ELR (cell line): ENCODE results near the gene IL1A.

Source experiments
- DNase-seq: peaks from one replicate; pipeline ENCODE4 v3.0.0-alpha.2; 2015; ENCODE audit warnings: low read depth

IL1A gene

DNA sequence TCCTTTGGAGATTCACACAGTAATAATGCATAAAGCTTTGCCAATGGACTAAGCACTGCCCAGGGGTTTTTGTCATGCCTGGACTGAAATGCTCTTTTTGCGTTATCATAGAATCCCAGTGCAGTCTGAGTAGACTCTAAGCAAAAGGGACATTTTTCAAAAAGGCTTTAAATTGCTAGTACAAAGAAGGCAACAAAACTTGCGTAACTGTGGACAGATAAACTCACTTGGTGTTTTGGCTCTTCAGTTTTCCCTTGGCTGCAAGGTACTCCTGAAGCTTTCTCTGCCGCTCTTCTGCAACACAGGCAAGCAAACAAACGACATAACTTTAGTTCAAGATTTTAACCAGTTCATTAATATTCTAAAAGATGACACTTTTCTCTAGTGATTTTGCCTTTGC is 22.0 kb downstream of the IL1A start:
- DNase-seq, result no peak

DNA sequence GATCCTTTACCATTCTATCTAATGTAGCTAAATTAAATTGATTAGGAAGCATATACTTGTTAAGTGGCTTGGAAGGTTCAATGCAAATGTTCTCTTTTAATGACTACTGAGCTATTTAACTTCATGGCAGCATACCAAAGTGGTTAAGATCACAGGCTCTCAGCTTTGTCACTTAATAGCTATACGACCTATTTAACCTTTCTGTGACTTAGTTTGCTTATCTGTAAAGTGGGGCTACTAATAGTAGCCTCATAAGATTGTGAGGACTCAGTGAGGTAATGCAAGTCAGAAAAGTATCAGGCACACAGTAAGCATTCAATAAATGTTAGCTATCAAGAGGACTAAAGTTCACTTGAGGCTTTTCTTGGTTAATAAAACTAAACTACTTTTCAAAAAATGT is 24.1 kb downstream of the IL1A start:
- no peak for DNase-seq

DNA sequence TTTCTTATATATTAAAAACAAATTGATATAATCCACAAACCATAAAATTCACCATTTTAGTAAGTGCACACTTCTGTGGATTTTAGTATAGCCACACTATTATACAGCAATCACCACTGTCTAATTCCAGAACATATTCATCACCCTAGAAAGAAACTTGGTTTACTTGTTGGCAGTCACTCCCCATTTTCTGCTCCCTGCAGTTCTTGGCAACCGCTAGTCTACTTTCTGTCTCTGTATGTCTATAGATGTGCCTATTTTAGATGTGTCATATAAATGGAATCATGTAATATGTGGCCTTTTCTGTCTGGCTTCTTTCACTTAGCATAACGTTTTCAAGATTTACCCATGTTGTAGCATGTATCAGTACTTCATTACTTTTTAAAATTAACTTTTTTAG is 25.6 kb downstream of the IL1A start:
- no peak for DNase-seq

DNA sequence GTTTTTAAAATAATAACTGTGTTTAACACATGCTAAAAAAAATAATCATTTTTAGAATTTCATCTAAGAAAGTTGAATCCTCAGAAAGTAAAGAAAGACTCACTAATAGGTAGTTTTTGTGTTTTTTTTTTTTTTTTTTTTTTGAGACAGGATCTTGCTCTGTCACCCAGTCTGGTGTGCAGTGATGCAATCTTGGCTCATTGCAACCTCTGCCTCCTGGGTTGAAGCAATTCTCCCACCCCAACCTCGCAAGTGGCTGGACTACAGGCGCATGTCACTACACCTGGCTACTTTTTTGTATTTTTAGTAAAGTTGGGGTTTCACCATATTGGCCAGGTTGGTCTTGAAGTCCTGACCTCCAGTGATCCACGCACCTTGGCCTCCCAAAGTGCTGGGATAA is 27.0 kb downstream of the IL1A start:
- DNase-seq, result no peak

DNA sequence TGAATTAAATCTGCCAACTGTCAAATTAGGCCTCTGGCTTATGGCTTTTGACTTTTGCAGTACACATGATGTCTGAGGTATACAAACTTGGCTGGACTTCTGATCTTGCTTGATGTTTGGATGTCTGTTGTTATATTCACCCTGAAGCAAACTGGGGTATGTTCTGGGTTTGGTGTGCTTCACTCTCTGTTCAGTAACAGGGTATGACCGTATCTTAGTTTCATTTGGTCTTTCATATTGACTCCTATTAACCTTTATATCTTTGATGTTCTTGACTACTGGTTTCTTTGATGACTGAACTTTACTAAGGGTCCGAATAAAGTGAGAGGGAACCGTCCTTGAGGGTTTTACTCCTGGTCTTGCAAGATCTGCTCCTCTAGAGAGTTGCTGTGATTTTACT is 28.1 kb downstream of the IL1A start:
- DNase-seq, result no peak

DNA sequence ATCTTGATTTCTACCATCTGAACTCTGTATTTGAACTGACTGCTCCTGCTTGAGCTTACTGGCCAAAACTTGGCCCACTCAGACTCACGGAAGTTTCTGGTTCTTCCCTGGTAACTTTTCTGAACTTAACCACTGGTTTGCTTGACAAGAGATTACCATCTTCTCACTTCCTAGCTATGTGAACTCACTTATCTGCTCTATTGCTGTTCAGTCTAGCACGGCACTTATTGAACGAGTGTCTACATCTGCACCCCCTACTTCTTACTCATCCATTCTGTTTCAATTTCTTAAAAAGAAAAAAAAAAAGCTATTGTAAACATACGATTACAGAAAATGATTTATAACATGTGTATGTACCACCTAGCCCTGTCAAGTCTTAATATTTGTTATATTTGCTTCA is 28.8 kb downstream of the IL1A start:
- DNase-seq, result no peak

DNA sequence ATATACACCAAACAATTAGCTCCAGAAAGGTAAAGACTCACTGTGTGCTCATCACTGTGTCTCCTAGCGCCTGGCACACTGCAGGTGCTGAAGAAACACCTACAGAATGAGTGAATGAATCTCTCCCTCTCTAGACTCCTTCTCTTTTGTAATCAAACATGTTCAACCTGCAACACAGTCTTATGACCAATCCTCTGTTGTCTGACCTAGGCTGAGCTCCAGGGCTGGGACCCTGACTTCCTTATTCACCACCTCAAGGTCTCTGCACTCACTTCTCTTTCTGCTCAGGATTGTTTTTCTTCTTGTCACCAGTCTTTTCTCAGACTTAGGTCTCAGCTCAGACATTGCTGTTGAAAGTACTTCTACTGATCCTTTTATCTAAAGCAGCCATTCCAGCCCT is 29.7 kb downstream of the IL1A start:
- no peak for DNase-seq

DNA sequence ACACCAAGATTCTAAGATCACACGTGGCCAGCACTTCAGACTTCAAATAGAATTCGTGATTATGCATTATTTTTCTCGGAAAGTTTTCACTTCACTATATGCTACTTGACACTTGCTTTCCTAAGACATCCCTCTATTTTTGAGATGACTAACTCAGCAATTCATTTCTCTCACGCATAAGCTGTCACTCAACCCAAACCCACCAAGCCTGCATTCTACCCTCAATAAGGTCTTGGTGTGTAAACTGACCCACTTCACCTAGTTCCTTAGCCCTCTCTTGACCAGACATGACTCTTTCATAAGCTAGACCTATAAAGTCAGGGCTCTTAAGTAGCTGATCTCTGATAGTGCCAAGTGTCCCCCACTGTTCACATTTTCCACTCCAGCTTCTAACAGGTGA is 31.6 kb downstream of the IL1A start:
- no peak for DNase-seq

DNA sequence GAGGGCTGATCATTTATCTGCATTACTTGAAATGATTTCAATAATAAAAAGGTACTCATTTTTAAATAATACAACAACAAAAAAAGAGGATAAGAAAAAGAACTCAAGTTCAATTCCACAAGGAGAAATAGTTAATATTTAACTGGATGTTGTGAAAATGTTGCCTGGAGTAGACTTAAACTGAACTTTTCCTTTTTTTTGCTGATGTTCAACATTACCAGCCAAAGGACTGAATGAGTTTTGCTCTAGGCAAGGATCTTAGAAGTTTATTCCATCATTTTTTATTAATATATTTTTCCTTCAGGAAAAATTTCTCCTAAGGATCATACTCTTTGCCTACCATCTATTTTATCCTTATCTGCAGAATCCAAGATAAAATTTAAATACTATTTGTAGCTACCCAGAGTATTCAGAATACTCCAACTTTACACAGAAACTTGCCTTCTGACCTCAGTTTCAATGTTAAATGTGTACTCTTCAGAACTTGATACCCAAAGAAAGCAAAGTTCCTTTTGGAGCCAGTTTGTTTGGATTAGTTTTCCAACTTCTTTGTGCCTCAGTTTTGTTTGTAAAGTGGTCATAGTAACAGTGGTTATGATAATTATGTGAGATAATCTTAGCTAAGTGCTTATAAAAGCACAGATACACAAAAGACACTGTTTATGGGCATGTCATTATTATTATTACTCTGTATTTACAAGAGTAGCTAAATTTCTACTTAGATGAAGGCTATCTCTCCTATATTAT is 32.7 kb downstream of the IL1A start:
- no peak for DNase-seq

DNA sequence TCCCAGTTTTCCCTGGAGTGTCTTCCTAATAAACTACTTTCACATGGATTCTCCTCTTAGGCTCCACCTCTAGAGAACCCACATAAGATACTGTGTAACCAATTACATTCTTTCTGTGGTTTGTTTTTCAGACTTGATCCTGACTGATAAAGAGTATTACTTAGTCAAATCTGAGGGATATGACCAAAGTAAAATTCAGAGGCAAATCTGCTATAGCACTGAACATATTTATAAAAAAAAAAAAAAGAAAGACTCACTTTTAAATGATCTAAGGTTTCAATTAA is 33.8 kb downstream of the IL1A start:
- DNase-seq, result peak; percentile 53

DNA sequence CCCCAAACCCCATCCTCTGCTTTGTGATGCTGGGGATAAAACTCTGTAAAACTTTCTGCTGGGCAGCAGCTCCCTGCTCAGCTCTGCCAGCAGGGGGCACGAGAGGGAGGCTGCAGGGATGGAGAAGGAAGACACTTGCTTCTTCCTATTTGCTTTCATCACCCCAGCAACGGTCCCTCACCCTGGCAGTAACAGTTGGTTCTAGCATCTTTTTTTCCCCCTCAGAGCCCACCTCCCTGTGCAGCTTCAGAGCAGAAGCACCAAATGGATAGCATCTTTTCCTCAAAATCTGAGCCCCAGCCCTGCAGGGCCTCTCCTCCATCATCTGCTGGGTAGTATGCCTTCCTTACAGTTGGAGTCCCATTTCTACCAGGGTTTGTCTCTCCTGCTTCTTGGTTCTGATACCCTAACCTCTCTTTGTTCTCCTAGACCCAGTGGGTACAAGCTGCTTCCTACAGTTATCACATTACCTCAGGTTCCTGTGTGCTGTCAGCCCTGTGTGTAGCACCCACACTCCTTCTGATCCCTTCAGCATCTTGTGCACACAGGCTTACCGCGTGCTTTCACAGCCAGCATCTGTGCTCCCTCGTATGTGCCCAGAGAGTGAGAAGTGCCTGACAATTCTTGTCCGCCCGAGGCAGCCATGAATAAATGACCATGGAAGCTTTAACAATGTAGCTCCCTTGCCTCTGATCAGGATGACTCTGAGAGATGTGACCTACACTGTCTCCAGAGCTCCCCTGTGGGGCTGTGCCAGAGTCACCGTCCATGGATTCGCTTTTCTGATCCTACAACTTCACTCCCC is 34.3 kb downstream of the IL1A start:
- peak; percentile 84 for DNase-seq

DNA sequence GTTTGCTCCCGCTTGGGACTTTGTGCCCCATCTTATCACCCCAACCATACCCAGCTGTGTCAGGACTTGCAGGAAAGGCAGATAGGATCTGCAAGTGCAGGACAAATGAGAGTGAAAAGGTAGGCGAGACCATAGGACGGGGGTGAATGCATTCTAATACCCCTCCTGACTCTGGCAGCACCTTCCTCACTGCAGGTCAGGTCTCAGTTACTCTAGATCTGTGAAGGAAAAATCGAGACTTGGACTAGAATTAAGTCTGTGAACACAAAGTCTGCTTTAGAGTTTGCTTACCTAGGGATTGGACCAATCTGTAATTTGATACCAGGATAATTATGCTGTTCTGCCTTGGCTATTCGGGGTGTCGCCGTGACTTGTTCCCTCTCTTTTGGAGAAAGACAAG is 43.8 kb downstream of the IL1A start:
- no peak for DNase-seq

DNA sequence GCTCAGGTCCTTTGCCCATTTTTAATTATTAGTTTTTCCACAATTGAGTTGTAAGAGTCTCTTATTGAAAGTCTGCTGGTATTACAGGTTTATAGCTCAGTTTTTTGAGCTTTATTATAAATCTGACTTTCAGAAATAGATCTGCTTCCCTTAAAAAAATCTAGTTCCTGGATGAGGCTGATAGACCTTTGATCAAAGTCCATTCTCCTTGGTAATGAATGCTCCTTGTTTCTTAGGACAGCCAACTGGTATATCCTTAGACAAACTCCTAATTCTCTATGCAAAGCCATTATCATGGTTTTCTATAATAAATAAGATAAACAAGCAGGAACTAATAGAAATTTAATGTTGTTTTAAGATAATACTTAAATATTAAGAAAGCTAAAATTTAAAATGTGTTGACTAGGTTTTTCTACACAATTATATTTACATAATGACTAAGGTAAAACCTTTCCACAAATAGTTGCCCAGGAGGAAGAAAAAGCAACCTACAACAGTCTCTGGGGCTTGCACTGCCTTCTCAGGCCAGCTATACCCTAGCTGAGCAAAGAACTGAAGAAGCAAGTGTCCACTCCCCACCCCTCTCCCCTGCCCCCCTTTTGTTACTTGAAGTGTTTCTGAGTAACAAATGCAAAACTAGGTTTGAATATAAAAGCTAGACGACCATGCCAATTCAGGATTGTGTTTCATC is 46.6 kb downstream of the IL1A start:
- DNase-seq, result no peak

DNA sequence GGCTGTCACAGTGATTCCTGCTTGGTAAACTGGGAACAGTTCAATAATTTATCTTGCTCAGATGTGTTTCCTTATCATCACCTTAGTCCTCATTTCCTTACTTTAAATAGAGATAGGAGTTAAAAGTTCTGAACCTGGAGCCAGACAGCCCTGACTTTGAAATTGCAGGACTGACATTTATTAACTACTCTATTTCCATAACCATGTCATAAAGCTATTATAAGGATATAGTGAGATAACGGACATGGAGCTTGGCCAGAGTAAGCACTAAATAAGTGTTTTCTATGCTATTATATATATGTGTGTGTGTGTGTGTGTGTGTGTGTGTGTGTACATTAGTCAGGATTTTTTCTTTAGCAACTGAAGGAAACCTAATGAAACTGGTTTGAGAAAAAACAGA is 50.4 kb downstream of the IL1A start:
- DNase-seq, result no peak

DNA sequence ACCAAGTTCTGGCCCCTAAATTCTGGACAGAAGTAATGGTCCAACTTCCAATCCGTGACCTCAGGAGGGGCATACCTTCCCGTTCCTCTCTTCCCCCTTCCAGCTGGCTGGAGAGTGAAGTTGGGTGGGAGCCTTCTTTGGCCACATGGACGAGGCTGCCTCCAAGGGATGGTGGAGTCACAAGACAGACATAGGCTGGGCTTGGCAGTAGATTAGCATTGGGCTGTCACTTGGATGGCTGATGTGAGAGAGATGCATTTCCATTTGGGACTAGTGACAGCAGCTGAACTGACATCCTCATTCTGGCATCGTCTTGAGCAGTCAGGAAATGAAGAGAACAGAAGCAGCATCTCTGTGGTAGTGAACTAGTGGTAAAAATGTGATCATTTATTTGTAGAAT is 50.8 kb downstream of the IL1A start:
- DNase-seq, result no peak

DNA sequence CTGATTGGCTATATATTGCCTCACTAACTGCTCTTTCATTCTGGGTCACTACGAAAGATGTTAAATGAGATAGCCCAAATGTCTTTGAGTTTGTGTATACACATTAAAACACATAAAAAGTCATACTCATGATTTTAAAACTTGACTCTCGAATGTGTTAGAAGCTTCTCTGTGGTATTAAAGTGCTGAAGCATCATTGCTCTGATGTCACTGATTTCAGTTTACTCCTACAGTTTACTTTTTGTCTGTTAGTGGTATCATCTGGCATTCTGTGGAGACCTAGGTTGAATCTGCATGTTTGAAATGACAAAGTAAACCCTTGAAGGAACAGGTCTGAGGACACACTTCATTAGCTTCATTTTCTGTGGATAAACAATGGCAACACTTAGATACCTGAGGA is 52.8 kb downstream of the IL1A start:
- DNase-seq, result no peak

DNA sequence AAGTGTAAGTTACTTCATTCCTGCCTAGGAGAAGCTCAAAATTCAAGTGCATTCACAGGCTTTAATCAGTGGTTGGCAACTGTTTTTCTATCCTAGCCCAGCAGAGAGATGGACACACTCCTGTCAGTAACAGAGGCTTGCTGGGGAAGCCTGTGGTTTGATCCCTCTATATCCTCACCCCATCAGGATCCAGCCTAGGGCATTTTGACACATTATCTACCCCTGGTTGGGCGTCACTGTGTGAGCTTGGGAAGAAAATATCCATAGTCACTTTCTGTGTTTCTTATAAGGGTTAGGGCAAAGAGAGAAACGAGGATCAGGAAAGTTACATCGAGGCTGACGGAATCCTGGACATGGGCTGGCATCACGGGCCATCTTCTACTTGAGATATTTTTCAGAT is 53.5 kb downstream of the IL1A start:
- DNase-seq, result no peak

DNA sequence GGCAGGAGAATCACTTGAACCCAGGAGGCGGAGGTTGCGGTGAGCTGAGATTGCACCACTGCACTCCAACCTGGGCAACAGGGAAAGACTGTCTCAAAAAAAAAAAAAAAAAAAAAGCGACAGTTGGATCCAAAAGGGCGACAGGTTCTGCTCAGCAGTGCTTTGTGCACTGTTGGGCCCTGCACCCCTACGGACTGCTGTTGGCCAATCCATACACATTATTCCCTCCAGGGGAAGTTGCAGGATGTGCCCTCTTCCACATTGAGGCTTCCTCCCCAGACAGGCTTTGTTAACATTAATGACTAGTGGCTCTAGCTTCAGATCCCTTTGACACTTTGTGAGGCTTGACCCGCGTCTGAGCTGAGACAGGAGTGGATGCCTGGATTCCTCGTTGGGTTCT is 54.1 kb downstream of the IL1A start:
- no peak for DNase-seq

DNA sequence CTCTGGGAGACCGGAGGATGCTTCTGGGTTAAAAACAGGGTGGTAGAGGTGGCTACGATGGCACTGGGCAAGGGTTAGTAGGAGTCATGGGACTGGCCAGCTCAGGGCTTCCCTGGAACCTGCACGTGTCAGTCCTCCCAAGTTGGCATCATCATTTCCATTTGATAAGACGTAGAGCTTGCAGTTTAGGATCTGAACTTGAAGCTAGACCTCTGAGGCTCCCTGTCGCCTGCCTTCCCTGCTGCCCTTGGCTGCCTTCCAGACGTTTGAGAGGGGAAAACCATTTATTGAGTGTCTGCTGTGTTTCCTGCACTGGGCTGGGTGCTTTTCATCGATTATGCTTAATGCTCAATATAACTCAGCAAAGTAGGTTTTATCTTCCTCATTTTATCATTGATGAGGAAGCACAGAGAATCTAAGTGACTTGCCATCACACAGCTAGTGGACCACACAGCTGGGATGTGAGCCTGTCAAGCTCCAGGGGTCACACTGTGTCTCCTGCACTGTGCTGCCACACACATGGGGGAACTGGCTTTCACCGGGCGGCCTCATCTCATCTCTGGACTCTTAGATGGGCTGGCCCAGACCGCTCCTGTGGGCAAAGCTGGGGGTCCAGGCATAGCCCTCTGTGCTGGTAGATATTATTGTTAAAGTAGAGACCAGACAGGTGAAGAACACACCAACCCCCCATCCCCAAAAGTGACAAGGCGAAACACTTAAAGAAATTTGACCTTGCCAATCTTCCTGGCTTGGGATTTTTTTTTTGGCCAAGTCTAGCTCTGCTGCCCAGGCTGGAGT is 55.7 kb downstream of the IL1A start:
- DNase-seq, result no peak

DNA sequence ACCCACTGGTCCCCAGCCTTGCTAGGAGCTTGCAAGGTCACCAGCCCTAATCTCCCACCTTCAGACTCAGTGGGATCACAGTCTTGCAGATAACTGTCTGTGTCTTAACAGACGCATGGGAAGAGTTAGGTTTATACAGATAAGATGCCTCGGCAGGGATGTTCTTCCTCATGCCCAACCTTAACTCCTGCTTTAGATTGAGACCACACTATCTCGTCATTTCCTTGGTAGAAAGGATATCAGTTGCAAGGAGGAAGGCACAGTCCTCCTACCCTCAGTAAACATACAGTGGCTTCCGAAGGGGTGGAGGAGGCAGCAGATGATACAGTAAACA is 56.3 kb downstream of the IL1A start:
- DNase-seq, result no peak

DNA sequence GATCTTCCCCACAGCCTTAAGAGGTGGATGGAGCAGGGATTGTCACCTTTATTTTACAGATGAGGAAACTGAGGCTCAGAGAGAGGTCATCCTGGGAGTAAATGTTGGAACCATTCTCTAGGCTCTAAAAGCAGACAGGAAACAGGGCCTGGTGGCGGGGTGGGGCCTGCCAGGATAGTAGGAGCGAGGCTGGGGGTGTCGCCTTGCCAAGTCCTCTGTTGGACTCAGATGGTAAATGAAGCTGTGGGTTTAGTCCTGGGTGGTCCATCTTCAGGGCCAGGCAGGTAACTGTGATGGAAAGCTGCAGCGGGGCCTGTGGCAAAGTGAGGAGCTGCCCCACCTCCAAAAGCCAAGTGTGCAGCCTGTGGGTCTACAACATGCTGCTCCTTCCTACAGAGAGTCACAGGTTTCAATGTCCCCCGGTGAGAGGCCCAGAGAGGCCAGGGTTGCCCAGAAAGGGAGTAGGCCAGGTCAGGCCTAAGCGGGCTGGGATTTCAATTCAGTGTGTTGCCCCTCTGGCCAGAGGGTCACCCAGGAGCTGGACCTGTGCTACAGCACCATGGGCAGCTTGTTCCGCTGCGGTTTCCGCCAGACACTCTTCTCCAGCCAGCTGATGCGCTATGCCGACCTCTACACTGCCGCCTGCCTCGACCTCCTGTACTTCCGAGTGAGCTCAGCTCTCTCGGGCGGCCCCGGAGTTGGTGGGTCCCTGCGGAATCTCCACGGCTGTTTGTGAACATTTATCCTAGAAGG is 56.8 kb downstream of the IL1A start:
- no peak for DNase-seq
